ENCODE results near the gene SELENBP1. TPM values are rescaled to one million over a fixed set of nuclear protein-coding genes. Genes with fewer than 3 reads are reported as not detected.

SELENBP1 gene
- total and polyA plus RNA-seq, 9 of the 15 experiments (the other 6 are each of a cell fraction or from before 2014, with no cell fraction given): 25.8 to 81.2 (median 47.1) TPM

- H4K20me1 ChIP-seq (replicated peaks; ENCODE audit: control insufficient read depth, insufficient read depth, low read length): 0 out of 2 replicates have a peak, but pooled peaks cover 3% of the 10 kb centered on the region
- no peaks in the 10 kb centered on the region for H3K27me3 ChIP-seq (ENCODE audit: control insufficient read depth in 2 of 2, insufficient read depth in 2 of 2, low read length in 2 of 2)
- BruUV-seq (replicated peaks): no TSS peak
- POLR2A ChIA-PET: interaction anchor here (1.0 to 3.6 kb wide), 4 partner anchors 9 to 74 kb away, joined by 3 to 11 read pairs (median 5); partner anchors contain the start of gene PI4KB
- no peaks in the 10 kb centered on the region for H3K9me3 ChIP-seq (replicated peaks; ENCODE audit: control insufficient read depth, insufficient read depth, low read depth, low read length)
- 0 out of 4 replicates have a peak overlapping the region, but pooled peaks of 1 of the 2 experiments have one; percentile 9 for H3K9ac ChIP-seq (ENCODE audit: insufficient read depth in 1 of 2, low read depth in 2 of 2, low read length in 2 of 2)
- no peak overlapping the region for H3K27ac ChIP-seq (ENCODE audit: extremely low read depth, low read depth, low read length)
- H3K4me3 ChIP-seq: no peak overlapping the region
- no peak for DNase-seq (ENCODE audit: extremely low read depth in 1 of 4, low spot score in 3 of 4)
- H3K9me1 ChIP-seq (ENCODE audit: control insufficient read depth, insufficient read depth, low read length): no peaks in the 10 kb centered on the region
- in situ Hi-C loops (cut with MboI): no loop called here
- peak overlapping the region; percentile 97; the same call in 1 of the 2 replicates for H3K4me2 ChIP-seq (ENCODE audit: insufficient read depth, low read length)
- TF ChIP-seq NFATC3 (IDR thresholded peaks at IDR 0.05): no peak
- TF ChIP-seq E4F1 (CRISPR knock-in tag; IDR thresholded peaks at IDR 0.05; ENCODE audit: borderline replicate concordance): no peak
- no peak for TF ChIP-seq HMGN3 (IDR thresholded peaks at IDR 0.05; ENCODE audit: borderline replicate concordance, extremely low read depth, insufficient read length, low read depth, low read length)
- H3K79me2 ChIP-seq (ENCODE audit: control insufficient read depth, insufficient read depth, low read length): peaks cover 22% of the 10 kb centered on the region
- ATAC-seq: no peak
- H2AFZ ChIP-seq (ENCODE audit: low read depth, low read length): no peak overlapping the region
- peaks cover 59% of the 10 kb centered on the region; the same call in 2 of the 3 replicates for H3K36me3 ChIP-seq (ENCODE audit: control insufficient read depth, insufficient read depth, low read length)
- peaks cover 0 to 3% of the 10 kb centered on the region in 2 experiments; a peak in 3 of 5 replicates for H3K4me1 ChIP-seq (replicated peaks in 1 of 2; ENCODE audit: control insufficient read depth in 2 of 2, insufficient read depth in 2 of 2, low read length in 2 of 2)
- CTCF ChIA-PET (ENCODE audit: low intra/inter-chr PET ratio): no interaction called here
- 93% methylated on average over 13 of the region's 13 CpGs for WGBS (ENCODE audit: insufficient coverage, low coverage, missing lambda C conversion rate)
- intact Hi-C loops (cut with micrococcal nuclease): no loop called here
- no peak for FAIRE-seq
Observed at GRCh38 chr1:151401125-151401788, 28.8 kb upstream of the SELENBP1 start.
